Measurements from ENCODE around the gene UTRN. TPM values are rescaled to one million over a fixed set of nuclear protein-coding genes. Genes with fewer than 3 reads are reported as not detected.

Gene UTRN
- total RNA-seq, 3 donors from 2014 or later, result 88.9 to 107 (median 94.0) TPM

- H3K9me3 ChIP-seq, result no peaks in the 10 kb centered on the region
- peaks cover 13% of the 10 kb centered on the region for H3K4me1 ChIP-seq (ENCODE audit: low read depth)
- TF ChIP-seq CTCF (IDR thresholded peaks at IDR 0.05), result no peak
Observed at GRCh38 chr6:144292372-144292771, 7.2 kb downstream of the UTRN start.

GRCh38 chr6:144294016-144294415 lies 8.9 kb downstream of the UTRN start:
- DNase-seq (no peak), ATAC-seq (no peak)
- no peaks in the 10 kb centered on the region for H3K36me3 ChIP-seq (ENCODE audit: low read depth)
- no peak for TF ChIP-seq CTCF (IDR thresholded peaks at IDR 0.05)
- no peak overlapping the region for H3K4me3 ChIP-seq
- intact Hi-C loops (cut with DNase I, micrococcal nuclease), result no loop called here
- no peaks in the 10 kb centered on the region for H3K9me3 ChIP-seq
- H3K4me1 ChIP-seq (ENCODE audit: low read depth), result peaks cover 14% of the 10 kb centered on the region

More at GRCh38 chr6:144292372-144292771, 7.2 kb downstream of the UTRN start:
- H3K4me3 ChIP-seq, result no peak overlapping the region
- H3K36me3 ChIP-seq (ENCODE audit: low read depth), result no peaks in the 10 kb centered on the region
- DNase-seq (no peak), ATAC-seq (no peak)
- intact Hi-C loops (cut with DNase I, micrococcal nuclease), result no loop called here

GRCh38 chr6:144295211-144295610 lies 10.1 kb downstream of the UTRN start:
- intact Hi-C loops (cut with DNase I, micrococcal nuclease), result loop anchor here in 1 of 2 donors (5.0 kb wide), 1 partner anchor 117 kb away; no protein-coding TSS in a partner anchor
- H3K9me3 ChIP-seq, result no peaks in the 10 kb centered on the region
- no peaks in the 10 kb centered on the region for H3K36me3 ChIP-seq (ENCODE audit: low read depth)
- H3K4me1 ChIP-seq (ENCODE audit: low read depth), result peaks cover 14% of the 10 kb centered on the region
- ATAC-seq (no peak), DNase-seq (no peak)
- no peak for TF ChIP-seq CTCF (IDR thresholded peaks at IDR 0.05)
- H3K4me3 ChIP-seq, result no peak overlapping the region

- no peak for TF ChIP-seq CTCF (IDR thresholded peaks at IDR 0.05)
- intact Hi-C loops (cut with DNase I, micrococcal nuclease), result loop anchor here in 1 of 2 donors (5.0 kb wide), 1 partner anchor 116 kb away; no protein-coding TSS in a partner anchor
- H3K36me3 ChIP-seq (ENCODE audit: low read depth), result no peaks in the 10 kb centered on the region
- H3K9me3 ChIP-seq, result no peaks in the 10 kb centered on the region
- no peak overlapping the region for H3K4me3 ChIP-seq
- ATAC-seq (peak; percentile 7), DNase-seq (no peak)
- peaks cover 14% of the 10 kb centered on the region for H3K4me1 ChIP-seq (ENCODE audit: low read depth)
Observed at GRCh38 chr6:144295981-144296767, 11.0 kb downstream of the UTRN start.

GRCh38 chr6:144296973-144297372 lies 11.8 kb downstream of the UTRN start:
- peaks cover 14% of the 10 kb centered on the region for H3K4me1 ChIP-seq (ENCODE audit: low read depth)
- H3K9me3 ChIP-seq, result no peaks in the 10 kb centered on the region
- H3K4me3 ChIP-seq, result no peak overlapping the region
- DNase-seq (no peak), ATAC-seq (peak; percentile 40)
- intact Hi-C loops (cut with DNase I, micrococcal nuclease), result loop anchor here in 1 of 2 donors (5.0 kb wide), 1 partner anchor 115 kb away; no protein-coding TSS in a partner anchor
- TF ChIP-seq CTCF (IDR thresholded peaks at IDR 0.05), result no peak
- H3K36me3 ChIP-seq (ENCODE audit: low read depth), result no peaks in the 10 kb centered on the region

Measured in mucosa of descending colon (tissue), 3 donors.